Measurements from ENCODE around the gene KCNH6.

GRCh38 chr17:63557416-63557815 lies 34.3 kb downstream of the KCNH6 start:
- TF ChIP-seq USF1 (CRISPR knock-in tag; IDR thresholded peaks at IDR 0.05) = no peak
- TF ChIP-seq E2F3 (CRISPR knock-in tag; IDR thresholded peaks at IDR 0.05) = no peak
- no peak for TF ChIP-seq SMAD1 (IDR thresholded peaks at IDR 0.05; ENCODE audit: low read depth, low read length, partially characterized antibody)
- no peak for TF ChIP-seq U2AF1 (optimal IDR thresholded peaks at IDR 0.05; ENCODE audit: low read depth, low read length)
- TF ChIP-seq ZNF143 (CRISPR knock-in tag; IDR thresholded peaks at IDR 0.05) = no peak
- TF ChIP-seq NBN (IDR thresholded peaks at IDR 0.05; ENCODE audit: low read depth) = no peak
- TF ChIP-seq NFYB (IDR thresholded peaks at IDR 0.05; ENCODE audit: extremely low read depth, insufficient read length) = no peak
- TF ChIP-seq CTCF (IDR thresholded peaks at IDR 0.05 in 2 of 3, conservative IDR thresholded peaks at IDR 0.05 in 1 of 3; ENCODE audit: insufficient read depth in 2 of 3, low read depth in 1 of 3, low read length in 3 of 3) = no peak
- no peak for TF ChIP-seq PHF21A (IDR thresholded peaks at IDR 0.05; ENCODE audit: borderline replicate concordance, low read depth)
- no peak for TF ChIP-seq SIN3A (IDR thresholded peaks at IDR 0.05; ENCODE audit: borderline replicate concordance in 2 of 2, control insufficient read depth in 1 of 2, low read depth in 2 of 2, low read length in 2 of 2)
